K562 (cell line): ENCODE measurements around the gene OTOG. TPM values are rescaled to one million over a fixed set of nuclear protein-coding genes. Genes with fewer than 3 reads are reported as not detected.

Experiments used
- polyA plus RNA-seq, 8 experiments: library from polyadenylated mRNA; depleted of rRNA in 4 of 8; stranded (reverse) in 5 of 8; unstranded in 3 of 8; fragments of >200 nt; fragmentation: Nextera tagmentation in 2 of 8; fragmentation: Illumina TruSeq in 1 of 8; extraction: Ambion mirVana in 2 of 8; extraction: Trizol in 1 of 8; gene quantifications; 2 replicates each; pipeline versions ENCODE4 v1.2.1 to v1.2.3, GENCODE V29; 2011 to 2014; ENCODE audit warnings: inconsistent platforms in 1 of 8, missing spikeins in 1 of 8
- total RNA-seq, 7 experiments: library from RNA; depleted of rRNA in 6 of 7; stranded (reverse); fragments of >200 nt in 6 of 7; fragmentation: Illumina TruSeq in 2 of 7; extraction: Trizol in 2 of 7; gene quantifications; 2 replicates each; pipeline versions ENCODE4 v1.2.1 to v1.2.3, GENCODE V29; 2011 to 2021; ENCODE audit warnings: low replicate concordance in 1 of 7
- TF ChIP-seq, protein P1 (sequence below): fragments of 200-600 bp; sonication (generic); IDR thresholded peaks from one replicate; pipeline ENCODE4 v1.6.1; 2012; ENCODE audit warnings: mild to moderate bottlenecking, low read depth, low read length, inconsistent platforms

OTOG gene
- total and polyA plus RNA-seq, 9 of the 15 experiments (the other 6 are each of a cell fraction or from before 2014, with no cell fraction given), result not detected

DNA sequence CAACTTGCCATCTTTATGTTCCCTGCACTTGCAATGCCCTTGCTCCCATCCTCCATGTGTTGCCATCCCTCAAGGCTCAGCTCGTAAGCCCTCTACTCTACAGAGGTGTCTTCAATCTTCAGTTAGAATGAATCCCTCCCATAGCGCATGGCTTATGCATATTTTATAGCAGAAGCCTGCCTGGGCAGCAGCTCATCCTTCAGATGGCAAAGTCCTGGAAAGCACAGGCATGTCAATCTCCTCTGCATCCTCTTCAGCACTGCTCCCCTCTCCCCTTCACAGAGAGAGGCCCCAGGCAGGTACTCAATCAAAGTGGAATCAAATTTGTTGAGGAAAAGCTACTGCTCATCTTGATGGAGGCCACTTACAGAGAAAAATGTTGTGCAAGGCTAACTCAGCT is 39.3 kb upstream of the OTOG start (continued):
- TF ChIP-seq, protein P1, sequence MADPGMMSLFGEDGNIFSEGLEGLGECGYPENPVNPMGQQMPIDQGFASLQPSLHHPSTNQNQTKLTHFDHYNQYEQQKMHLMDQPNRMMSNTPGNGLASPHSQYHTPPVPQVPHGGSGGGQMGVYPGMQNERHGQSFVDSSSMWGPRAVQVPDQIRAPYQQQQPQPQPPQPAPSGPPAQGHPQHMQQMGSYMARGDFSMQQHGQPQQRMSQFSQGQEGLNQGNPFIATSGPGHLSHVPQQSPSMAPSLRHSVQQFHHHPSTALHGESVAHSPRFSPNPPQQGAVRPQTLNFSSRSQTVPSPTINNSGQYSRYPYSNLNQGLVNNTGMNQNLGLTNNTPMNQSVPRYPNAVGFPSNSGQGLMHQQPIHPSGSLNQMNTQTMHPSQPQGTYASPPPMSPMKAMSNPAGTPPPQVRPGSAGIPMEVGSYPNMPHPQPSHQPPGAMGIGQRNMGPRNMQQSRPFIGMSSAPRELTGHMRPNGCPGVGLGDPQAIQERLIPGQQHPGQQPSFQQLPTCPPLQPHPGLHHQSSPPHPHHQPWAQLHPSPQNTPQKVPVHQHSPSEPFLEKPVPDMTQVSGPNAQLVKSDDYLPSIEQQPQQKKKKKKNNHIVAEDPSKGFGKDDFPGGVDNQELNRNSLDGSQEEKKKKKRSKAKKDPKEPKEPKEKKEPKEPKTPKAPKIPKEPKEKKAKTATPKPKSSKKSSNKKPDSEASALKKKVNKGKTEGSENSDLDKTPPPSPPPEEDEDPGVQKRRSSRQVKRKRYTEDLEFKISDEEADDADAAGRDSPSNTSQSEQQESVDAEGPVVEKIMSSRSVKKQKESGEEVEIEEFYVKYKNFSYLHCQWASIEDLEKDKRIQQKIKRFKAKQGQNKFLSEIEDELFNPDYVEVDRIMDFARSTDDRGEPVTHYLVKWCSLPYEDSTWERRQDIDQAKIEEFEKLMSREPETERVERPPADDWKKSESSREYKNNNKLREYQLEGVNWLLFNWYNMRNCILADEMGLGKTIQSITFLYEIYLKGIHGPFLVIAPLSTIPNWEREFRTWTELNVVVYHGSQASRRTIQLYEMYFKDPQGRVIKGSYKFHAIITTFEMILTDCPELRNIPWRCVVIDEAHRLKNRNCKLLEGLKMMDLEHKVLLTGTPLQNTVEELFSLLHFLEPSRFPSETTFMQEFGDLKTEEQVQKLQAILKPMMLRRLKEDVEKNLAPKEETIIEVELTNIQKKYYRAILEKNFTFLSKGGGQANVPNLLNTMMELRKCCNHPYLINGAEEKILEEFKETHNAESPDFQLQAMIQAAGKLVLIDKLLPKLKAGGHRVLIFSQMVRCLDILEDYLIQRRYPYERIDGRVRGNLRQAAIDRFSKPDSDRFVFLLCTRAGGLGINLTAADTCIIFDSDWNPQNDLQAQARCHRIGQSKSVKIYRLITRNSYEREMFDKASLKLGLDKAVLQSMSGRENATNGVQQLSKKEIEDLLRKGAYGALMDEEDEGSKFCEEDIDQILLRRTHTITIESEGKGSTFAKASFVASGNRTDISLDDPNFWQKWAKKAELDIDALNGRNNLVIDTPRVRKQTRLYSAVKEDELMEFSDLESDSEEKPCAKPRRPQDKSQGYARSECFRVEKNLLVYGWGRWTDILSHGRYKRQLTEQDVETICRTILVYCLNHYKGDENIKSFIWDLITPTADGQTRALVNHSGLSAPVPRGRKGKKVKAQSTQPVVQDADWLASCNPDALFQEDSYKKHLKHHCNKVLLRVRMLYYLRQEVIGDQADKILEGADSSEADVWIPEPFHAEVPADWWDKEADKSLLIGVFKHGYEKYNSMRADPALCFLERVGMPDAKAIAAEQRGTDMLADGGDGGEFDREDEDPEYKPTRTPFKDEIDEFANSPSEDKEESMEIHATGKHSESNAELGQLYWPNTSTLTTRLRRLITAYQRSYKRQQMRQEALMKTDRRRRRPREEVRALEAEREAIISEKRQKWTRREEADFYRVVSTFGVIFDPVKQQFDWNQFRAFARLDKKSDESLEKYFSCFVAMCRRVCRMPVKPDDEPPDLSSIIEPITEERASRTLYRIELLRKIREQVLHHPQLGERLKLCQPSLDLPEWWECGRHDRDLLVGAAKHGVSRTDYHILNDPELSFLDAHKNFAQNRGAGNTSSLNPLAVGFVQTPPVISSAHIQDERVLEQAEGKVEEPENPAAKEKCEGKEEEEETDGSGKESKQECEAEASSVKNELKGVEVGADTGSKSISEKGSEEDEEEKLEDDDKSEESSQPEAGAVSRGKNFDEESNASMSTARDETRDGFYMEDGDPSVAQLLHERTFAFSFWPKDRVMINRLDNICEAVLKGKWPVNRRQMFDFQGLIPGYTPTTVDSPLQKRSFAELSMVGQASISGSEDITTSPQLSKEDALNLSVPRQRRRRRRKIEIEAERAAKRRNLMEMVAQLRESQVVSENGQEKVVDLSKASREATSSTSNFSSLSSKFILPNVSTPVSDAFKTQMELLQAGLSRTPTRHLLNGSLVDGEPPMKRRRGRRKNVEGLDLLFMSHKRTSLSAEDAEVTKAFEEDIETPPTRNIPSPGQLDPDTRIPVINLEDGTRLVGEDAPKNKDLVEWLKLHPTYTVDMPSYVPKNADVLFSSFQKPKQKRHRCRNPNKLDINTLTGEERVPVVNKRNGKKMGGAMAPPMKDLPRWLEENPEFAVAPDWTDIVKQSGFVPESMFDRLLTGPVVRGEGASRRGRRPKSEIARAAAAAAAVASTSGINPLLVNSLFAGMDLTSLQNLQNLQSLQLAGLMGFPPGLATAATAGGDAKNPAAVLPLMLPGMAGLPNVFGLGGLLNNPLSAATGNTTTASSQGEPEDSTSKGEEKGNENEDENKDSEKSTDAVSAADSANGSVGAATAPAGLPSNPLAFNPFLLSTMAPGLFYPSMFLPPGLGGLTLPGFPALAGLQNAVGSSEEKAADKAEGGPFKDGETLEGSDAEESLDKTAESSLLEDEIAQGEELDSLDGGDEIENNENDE, result no peak
- TF ChIP-seq, all 486 proteins: peak for 0
